ENCODE measurements around the gene CNTNAP4.

The CNTNAP4 gene

DNA sequence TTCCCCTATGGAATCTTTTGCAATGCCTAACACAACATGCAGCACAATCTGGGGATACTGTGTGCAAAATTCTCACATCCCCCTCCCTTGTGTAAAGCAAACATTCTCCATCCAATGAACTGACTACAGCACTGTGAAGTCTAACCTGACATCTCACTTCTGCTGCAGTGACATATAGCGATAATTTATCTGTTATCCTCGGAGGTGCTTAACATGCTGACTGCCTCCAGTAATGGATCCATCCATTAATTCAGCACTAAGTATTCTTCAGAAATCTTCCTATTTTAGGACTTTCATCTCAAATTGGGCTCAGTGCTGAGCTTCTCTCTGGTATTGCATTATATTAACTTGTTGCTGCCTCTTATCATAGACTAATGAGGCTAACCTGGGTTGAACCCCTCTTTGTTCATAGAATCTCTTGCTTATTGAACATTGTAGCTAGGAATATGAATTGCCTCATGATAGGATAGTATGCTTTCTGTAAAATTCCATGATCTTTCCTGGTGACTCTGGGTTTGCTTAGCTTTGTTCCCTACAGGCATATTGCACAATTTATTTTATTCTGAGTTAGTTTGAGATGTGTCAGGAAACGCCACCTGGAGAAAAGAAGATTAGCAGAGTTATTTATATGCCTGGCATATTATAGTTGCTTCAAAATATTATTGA is 187.9 kb downstream of the CNTNAP4 start:
- TF ChIP-seq SIN3A (IDR thresholded peaks at IDR 0.05; ENCODE audit: borderline replicate concordance, insufficient read depth, low read length) (no peak), TAF1 (IDR thresholded peaks at IDR 0.05; ENCODE audit: borderline replicate concordance, insufficient read depth, low read length) (no peak), FOXP2 (optimal IDR thresholded peaks at IDR 0.05; ENCODE audit: borderline replicate concordance, extremely low read depth, extremely low read length, insufficient read depth) (no peak), POLR2AphosphoS5 (IDR thresholded peaks at IDR 0.05; ENCODE audit: low read depth, low read length) (no peak)
- TF ChIP-seq, protein P1, sequence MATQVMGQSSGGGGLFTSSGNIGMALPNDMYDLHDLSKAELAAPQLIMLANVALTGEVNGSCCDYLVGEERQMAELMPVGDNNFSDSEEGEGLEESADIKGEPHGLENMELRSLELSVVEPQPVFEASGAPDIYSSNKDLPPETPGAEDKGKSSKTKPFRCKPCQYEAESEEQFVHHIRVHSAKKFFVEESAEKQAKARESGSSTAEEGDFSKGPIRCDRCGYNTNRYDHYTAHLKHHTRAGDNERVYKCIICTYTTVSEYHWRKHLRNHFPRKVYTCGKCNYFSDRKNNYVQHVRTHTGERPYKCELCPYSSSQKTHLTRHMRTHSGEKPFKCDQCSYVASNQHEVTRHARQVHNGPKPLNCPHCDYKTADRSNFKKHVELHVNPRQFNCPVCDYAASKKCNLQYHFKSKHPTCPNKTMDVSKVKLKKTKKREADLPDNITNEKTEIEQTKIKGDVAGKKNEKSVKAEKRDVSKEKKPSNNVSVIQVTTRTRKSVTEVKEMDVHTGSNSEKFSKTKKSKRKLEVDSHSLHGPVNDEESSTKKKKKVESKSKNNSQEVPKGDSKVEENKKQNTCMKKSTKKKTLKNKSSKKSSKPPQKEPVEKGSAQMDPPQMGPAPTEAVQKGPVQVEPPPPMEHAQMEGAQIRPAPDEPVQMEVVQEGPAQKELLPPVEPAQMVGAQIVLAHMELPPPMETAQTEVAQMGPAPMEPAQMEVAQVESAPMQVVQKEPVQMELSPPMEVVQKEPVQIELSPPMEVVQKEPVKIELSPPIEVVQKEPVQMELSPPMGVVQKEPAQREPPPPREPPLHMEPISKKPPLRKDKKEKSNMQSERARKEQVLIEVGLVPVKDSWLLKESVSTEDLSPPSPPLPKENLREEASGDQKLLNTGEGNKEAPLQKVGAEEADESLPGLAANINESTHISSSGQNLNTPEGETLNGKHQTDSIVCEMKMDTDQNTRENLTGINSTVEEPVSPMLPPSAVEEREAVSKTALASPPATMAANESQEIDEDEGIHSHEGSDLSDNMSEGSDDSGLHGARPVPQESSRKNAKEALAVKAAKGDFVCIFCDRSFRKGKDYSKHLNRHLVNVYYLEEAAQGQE (IDR thresholded peaks at IDR 0.05; ENCODE audit: insufficient read depth in 1 of 2, low read depth in 2 of 2, low read length in 2 of 2) = no peak

DNA sequence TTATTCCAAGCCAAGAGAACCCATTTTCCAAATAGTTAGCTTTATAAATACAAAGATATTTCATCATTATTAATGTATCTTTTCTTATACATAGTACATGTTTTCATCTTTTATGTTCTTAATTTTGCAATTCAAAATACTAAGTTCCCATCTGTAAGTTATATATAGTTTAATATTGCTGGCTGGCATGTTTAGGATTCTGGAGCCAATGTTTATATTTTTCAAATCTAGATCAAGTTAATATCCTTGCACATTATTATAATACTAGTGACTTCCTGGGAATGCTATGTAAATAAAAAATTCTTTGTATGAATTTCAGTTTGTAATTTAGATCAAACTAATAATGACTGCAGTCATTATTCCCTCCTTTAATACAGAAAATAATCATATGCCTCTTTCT is 189.7 kb downstream of the CNTNAP4 start:
- TF ChIP-seq FOXP2 (optimal IDR thresholded peaks at IDR 0.05; ENCODE audit: borderline replicate concordance, extremely low read depth, extremely low read length, insufficient read depth) (no peak), SIN3A (IDR thresholded peaks at IDR 0.05; ENCODE audit: borderline replicate concordance, insufficient read depth, low read length) (no peak), POLR2AphosphoS5 (IDR thresholded peaks at IDR 0.05; ENCODE audit: low read depth, low read length) (no peak), TAF1 (IDR thresholded peaks at IDR 0.05; ENCODE audit: borderline replicate concordance, insufficient read depth, low read length) (no peak)
- TF ChIP-seq, protein P1 (IDR thresholded peaks at IDR 0.05; ENCODE audit: insufficient read depth in 1 of 2, low read depth in 2 of 2, low read length in 2 of 2) = no peak

DNA sequence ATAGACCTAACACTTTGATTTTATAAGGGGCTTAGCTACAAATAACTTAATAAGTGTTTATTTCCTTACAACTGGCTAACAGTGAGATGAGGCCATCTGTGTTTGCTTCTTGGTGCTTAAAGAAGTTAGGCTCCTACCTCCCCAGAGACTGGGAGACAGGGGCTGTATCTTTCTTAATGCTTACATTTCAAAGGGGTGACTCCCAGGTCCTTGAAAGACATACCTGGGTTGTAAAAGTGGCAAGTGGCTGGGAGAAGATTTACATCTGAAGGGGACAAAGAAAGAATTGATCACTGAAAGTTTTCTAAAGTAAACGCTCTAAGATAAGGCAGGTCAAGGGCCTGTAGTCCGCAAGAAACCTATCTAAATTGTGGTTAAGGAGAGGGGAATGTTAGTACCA is 196.8 kb downstream of the CNTNAP4 start:
- TF ChIP-seq FOXP2 (optimal IDR thresholded peaks at IDR 0.05; ENCODE audit: borderline replicate concordance, extremely low read depth, extremely low read length, insufficient read depth) (no peak), POLR2AphosphoS5 (IDR thresholded peaks at IDR 0.05; ENCODE audit: low read depth, low read length) (no peak), TAF1 (IDR thresholded peaks at IDR 0.05; ENCODE audit: borderline replicate concordance, insufficient read depth, low read length) (no peak), SIN3A (IDR thresholded peaks at IDR 0.05; ENCODE audit: borderline replicate concordance, insufficient read depth, low read length) (no peak)
- TF ChIP-seq, protein P1 (IDR thresholded peaks at IDR 0.05; ENCODE audit: insufficient read depth in 1 of 2, low read depth in 2 of 2, low read length in 2 of 2) = no peak

DNA sequence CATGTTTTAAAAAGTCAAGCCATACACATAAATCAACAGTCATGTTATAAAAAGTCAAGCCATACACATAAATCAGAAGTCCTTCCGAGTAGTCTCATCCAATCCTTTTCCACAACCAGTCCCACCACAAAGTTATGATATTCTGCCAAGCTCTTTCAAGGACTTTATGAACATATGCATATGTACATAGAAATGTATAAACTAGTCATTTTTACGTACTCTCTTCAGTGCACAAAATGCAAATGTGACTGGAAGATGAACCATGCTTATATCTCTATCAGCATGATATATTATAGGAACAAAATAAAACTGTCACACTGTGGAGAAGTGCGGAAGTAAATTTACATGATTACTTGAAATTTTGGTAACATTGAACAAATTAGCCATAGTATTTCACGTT is 200.9 kb downstream of the CNTNAP4 start:
- TF ChIP-seq SIN3A (IDR thresholded peaks at IDR 0.05; ENCODE audit: borderline replicate concordance, insufficient read depth, low read length) = no peak
- TF ChIP-seq TAF1 (IDR thresholded peaks at IDR 0.05; ENCODE audit: borderline replicate concordance, insufficient read depth, low read length) = no peak
- TF ChIP-seq FOXP2 (optimal IDR thresholded peaks at IDR 0.05; ENCODE audit: borderline replicate concordance, extremely low read depth, extremely low read length, insufficient read depth) = no peak
- TF ChIP-seq, protein P1 (IDR thresholded peaks at IDR 0.05; ENCODE audit: insufficient read depth in 1 of 2, low read depth in 2 of 2, low read length in 2 of 2) = no peak
- no peak for TF ChIP-seq POLR2AphosphoS5 (IDR thresholded peaks at IDR 0.05; ENCODE audit: low read depth, low read length)
